Vagina (tissue), 2 donors: ENCODE measurements around the gene DLX2.

ENCODE experiments used
- CTCF ChIP-seq, 3 experiments: fragments of 450-650 bp in 2 of 3; fragments of 200-600 bp in 1 of 3; sonication (generic) in 1 of 3; IDR thresholded peaks; one replicate each; pipeline ENCODE4 v1.5.1; 2017 to 2019; ENCODE audit warnings: antibody characterized with exemption in 3 of 3, mild to moderate bottlenecking in 2 of 3, moderate library complexity in 2 of 3
- POLR2A ChIP-seq, 2 donors: fragments of 450-650 bp; IDR thresholded peaks; one replicate each; pipeline ENCODE4 v1.6.1; 2017; ENCODE audit warnings: antibody characterized with exemption in 2 of 2, mild to moderate bottlenecking in 2 of 2, moderate library complexity in 2 of 2

GRCh38 chr2:172092716-172093415, 9.8 kb downstream of the DLX2 start:
- TF ChIP-seq POLR2A (IDR thresholded peaks at IDR 0.05), result no peak
- no peak for TF ChIP-seq CTCF (IDR thresholded peaks at IDR 0.05)
